Measurements from ENCODE around the gene CMIP. TPM values are rescaled to one million over a fixed set of nuclear protein-coding genes. Genes with fewer than 3 reads are reported as not detected.
A peak's percentile ranks its signal among the peaks of the same experiment; 100 is the strongest.

Gene CMIP
- total RNA-seq, 1 experiment from 2014 or later = 25.7 TPM

DNA sequence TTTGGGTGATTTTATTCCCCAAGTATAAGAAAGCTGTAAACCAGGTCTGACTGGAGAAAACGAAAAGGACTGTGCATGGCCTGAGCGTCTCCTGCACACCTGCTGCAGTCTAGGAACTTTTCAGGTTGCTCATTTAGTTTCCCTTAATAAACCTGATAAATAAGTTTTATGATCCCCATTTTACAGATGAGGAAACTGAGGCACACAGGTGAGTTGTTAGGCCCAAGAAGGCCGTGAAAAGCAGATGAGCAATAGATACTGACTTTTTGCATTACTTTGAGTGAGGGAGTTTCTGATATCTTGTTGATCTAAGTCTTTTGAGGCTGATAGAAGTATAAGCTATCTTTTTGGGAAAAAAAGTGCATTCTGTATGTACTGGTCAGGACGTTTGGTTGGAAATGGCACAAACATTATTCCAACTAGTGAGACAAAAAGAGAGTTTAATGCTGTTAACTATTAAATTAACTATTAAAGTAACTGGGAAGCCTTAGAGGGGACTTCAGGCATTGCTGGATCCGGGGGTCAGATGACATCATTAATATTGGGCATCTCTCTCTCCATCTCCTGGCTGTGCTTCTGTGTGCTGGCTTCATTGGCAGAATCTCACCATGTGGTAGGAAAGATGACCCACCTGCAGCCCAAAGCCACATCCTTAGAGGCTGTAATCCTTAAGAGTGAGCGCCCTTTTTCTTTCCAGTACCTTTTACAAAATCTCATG lies 163.4 kb downstream of the CMIP start:
- BruUV-seq (replicated peaks) = TSS peak; percentile 26
- ChIA-PET POLR2A (ENCODE audit: unreplicated experiment) (no interaction called here), CTCF (no interaction called here)
- Histone ChIP-seq H3K4me3 (ENCODE audit: low read length) (no peak overlapping the region), H4K20me1 (ENCODE audit: low read length) (no peaks in the 10 kb centered on the region), H3K36me3 (ENCODE audit: low read depth, low read length) (peaks cover 26% of the 10 kb centered on the region; the same call in 1 of the 2 replicates), H3K4me2 (ENCODE audit: low read length) (no peak overlapping the region), H3K27me3 (ENCODE audit: low read length) (no peaks in the 10 kb centered on the region), H3K4me1 (ENCODE audit: insufficient read depth, low read length) (peaks cover 36% of the 10 kb centered on the region), H2AFZ (ENCODE audit: low read length) (no peak overlapping the region), H3F3A (ENCODE audit: low read length, unreplicated experiment) (no peaks in the 10 kb centered on the region), H3K9me3 (ENCODE audit: low read length) (no peaks in the 10 kb centered on the region), H3K27ac (ENCODE audit: low read length) (no peak overlapping the region), H3K9me2 (replicated peaks; ENCODE audit: low read length) (no peaks in the 10 kb centered on the region), H3K79me2 (ENCODE audit: low read length) (peaks cover 68% of the 10 kb centered on the region), H3K9ac (ENCODE audit: low read length) (no peak overlapping the region)
- intact Hi-C loops (cut with micrococcal nuclease) = no loop called here
- ATAC-seq = no peak
- TF ChIP-seq EZH2 (IDR thresholded peaks at IDR 0.05; ENCODE audit: low read length, unreplicated experiment) = no peak
- TF ChIP-seq, protein P1, sequence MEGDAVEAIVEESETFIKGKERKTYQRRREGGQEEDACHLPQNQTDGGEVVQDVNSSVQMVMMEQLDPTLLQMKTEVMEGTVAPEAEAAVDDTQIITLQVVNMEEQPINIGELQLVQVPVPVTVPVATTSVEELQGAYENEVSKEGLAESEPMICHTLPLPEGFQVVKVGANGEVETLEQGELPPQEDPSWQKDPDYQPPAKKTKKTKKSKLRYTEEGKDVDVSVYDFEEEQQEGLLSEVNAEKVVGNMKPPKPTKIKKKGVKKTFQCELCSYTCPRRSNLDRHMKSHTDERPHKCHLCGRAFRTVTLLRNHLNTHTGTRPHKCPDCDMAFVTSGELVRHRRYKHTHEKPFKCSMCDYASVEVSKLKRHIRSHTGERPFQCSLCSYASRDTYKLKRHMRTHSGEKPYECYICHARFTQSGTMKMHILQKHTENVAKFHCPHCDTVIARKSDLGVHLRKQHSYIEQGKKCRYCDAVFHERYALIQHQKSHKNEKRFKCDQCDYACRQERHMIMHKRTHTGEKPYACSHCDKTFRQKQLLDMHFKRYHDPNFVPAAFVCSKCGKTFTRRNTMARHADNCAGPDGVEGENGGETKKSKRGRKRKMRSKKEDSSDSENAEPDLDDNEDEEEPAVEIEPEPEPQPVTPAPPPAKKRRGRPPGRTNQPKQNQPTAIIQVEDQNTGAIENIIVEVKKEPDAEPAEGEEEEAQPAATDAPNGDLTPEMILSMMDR (conservative IDR thresholded peaks at IDR 0.05; ENCODE audit: low read depth, low read length) = no peak
- no peak for TF ChIP-seq EZH2phosphoT487 (IDR thresholded peaks at IDR 0.05; ENCODE audit: borderline replicate concordance, low read length)
- DNase-seq = no peak

DNA sequence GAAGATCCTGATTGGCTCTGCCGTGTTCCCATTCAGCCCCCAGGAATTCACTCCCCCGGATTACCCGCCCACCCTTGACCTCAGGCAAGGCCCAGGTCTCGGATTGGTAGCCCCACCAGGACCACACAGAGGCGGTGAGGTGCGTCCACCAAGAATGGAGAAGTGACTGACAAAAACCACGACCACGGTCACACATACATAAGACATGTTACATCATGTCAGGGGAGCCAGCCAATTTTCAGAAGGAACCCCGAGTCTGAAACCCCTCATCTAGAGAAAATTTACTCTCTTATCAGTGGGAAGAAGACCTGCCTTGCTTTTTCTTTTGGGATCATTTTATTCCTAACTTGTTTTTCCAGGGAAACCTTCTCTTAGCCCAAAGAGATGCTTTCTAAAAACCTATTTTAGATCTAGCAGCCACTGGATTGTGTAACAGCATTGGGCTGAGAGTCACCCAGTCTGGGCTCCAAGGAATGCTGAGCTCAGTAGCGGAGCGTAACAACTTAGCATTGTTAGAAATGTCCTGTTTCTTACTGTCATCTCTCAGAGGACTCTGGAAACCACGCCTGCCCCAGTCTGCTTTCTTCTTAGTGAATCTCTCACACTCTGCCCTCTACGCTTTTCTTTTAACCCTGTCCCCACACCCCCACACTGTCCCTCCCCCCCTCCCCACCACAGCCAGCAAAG lies 164.1 kb downstream of the CMIP start:
- no peaks in the 10 kb centered on the region for H3F3A ChIP-seq (ENCODE audit: low read length, unreplicated experiment)
- no TSS peak for BruUV-seq (replicated peaks)
- intact Hi-C loops (cut with micrococcal nuclease) = no loop called here
- H3K4me1 ChIP-seq (ENCODE audit: insufficient read depth, low read length) = peaks cover 33% of the 10 kb centered on the region
- CTCF ChIA-PET = no interaction called here
- no peaks in the 10 kb centered on the region for H4K20me1 ChIP-seq (ENCODE audit: low read length)
- H3K9ac ChIP-seq (ENCODE audit: low read length) = no peak overlapping the region
- no peak for TF ChIP-seq EZH2phosphoT487 (IDR thresholded peaks at IDR 0.05; ENCODE audit: borderline replicate concordance, low read length)
- H3K9me3 ChIP-seq (ENCODE audit: low read length) = no peaks in the 10 kb centered on the region
- H3K27me3 ChIP-seq (ENCODE audit: low read length) = no peaks in the 10 kb centered on the region
- H3K27ac ChIP-seq (ENCODE audit: low read length) = no peak overlapping the region
- no peaks in the 10 kb centered on the region for H3K9me2 ChIP-seq (replicated peaks; ENCODE audit: low read length)
- H3K4me3 ChIP-seq (ENCODE audit: low read length) = no peak overlapping the region
- no peak for DNase-seq
- ATAC-seq = no peak
- peaks cover 26% of the 10 kb centered on the region; the same call in 1 of the 2 replicates for H3K36me3 ChIP-seq (ENCODE audit: low read depth, low read length)
- POLR2A ChIA-PET (ENCODE audit: unreplicated experiment) = no interaction called here
- H2AFZ ChIP-seq (ENCODE audit: low read length) = no peak overlapping the region
- H3K4me2 ChIP-seq (ENCODE audit: low read length) = no peak overlapping the region
- H3K79me2 ChIP-seq (ENCODE audit: low read length) = peaks cover 67% of the 10 kb centered on the region

DNA sequence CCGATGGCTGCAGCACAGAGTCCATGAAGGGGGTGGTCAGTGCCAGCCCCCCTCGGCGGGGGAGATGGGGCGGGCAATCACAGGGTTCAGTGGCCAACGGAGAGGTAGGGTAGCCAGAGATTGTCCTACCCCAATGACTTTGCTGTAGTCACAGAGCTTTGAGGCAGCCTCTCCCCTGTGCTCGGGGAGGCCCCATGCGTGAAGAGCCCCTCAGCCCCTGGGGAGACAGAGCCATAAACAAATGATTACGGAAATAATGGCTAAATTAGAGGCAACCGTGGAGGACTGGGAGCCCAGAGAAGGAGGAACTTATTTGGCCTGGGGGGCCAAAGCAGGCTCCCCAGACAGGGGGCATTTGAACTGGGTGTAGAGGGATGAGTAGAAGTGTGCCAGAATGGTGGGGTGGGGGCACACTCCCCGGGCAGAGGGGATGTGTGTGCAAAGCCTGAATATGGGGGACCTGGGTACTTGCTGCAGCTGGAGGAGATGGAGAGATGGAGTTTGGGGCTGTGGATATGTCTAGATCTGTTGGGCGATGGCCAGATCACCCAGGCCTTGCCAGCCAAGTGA lies 164.8 kb downstream of the CMIP start:
- DNase-seq = no peak
- CTCF ChIA-PET = no interaction called here
- POLR2A ChIA-PET (ENCODE audit: unreplicated experiment) = no interaction called here
- Histone ChIP-seq H3K9me2 (replicated peaks; ENCODE audit: low read length) (no peaks in the 10 kb centered on the region), H3K9ac (ENCODE audit: low read length) (no peak overlapping the region), H2AFZ (ENCODE audit: low read length) (no peak overlapping the region), H4K20me1 (ENCODE audit: low read length) (no peaks in the 10 kb centered on the region), H3K4me2 (ENCODE audit: low read length) (no peak overlapping the region), H3K79me2 (ENCODE audit: low read length) (peaks cover 67% of the 10 kb centered on the region), H3K4me3 (ENCODE audit: low read length) (no peak overlapping the region), H3K36me3 (ENCODE audit: low read depth, low read length) (peaks cover 26% of the 10 kb centered on the region; the same call in 1 of the 2 replicates), H3F3A (ENCODE audit: low read length, unreplicated experiment) (no peaks in the 10 kb centered on the region), H3K27me3 (ENCODE audit: low read length) (no peaks in the 10 kb centered on the region), H3K4me1 (ENCODE audit: insufficient read depth, low read length) (peaks cover 27% of the 10 kb centered on the region), H3K9me3 (ENCODE audit: low read length) (no peaks in the 10 kb centered on the region), H3K27ac (ENCODE audit: low read length) (no peak overlapping the region)
- ATAC-seq = no peak
- BruUV-seq (replicated peaks) = no TSS peak
- intact Hi-C loops (cut with micrococcal nuclease) = no loop called here
- TF ChIP-seq, protein P1 (conservative IDR thresholded peaks at IDR 0.05; ENCODE audit: low read depth, low read length) = no peak
- no peak for TF ChIP-seq EZH2phosphoT487 (IDR thresholded peaks at IDR 0.05; ENCODE audit: borderline replicate concordance, low read length)
- no peak for TF ChIP-seq EZH2 (IDR thresholded peaks at IDR 0.05; ENCODE audit: low read length, unreplicated experiment)
